Spinal cord (tissue), 10 donors: Measurements from ENCODE around the gene RNF141. TPM values are rescaled to one million over a fixed set of nuclear protein-coding genes. Genes with fewer than 3 reads are reported as not detected.

ENCODE experiments used
- DNase-seq, 6 donors: peaks; one replicate each; pipeline versions ENCODE4 v3.0.0 to v3.0.0-alpha.2; 2013 to 2015; ENCODE audit warnings: low spot score in 6 of 6, low read depth in 4 of 6
- H3K27ac ChIP-seq: one replicate; pipeline ENCODE4 v1.5.1; 2013; ENCODE audit warnings: low read depth, low read length, control low read depth
- H3K27me3 ChIP-seq: one replicate; pipeline ENCODE4 v1.6.1; 2013; ENCODE audit warnings: low read length; ENCODE audit not compliant: control insufficient read depth, insufficient read depth
- H3K36me3 ChIP-seq: one replicate; pipeline ENCODE4 v1.6.1; 2013; ENCODE audit warnings: low read length; ENCODE audit not compliant: control insufficient read depth, insufficient read depth
- H3K4me1 ChIP-seq: one replicate; pipeline ENCODE4 v1.6.1; 2013; ENCODE audit warnings: low read length; ENCODE audit not compliant: control insufficient read depth, insufficient read depth
- H3K4me3 ChIP-seq: one replicate; pipeline ENCODE4 v1.5.1; 2013; ENCODE audit warnings: low read depth, low read length, control low read depth
- H3K9me3 ChIP-seq: one replicate; pipeline ENCODE4 v1.6.1; 2013; ENCODE audit warnings: low read length; ENCODE audit not compliant: control insufficient read depth, insufficient read depth
- WGBS: methylation state at CpG from one replicate; pipeline ENCODE4 v1.1.5; 2013; ENCODE audit warnings: missing lambda C conversion rate; ENCODE audit not compliant: insufficient coverage; 5-methylcytosine and 5-hydroxymethylcytosine counted together
- polyA plus RNA-seq, 2 donors: library from polyadenylated mRNA; unstranded; fragments of 120-200 nt; gene quantifications; one replicate each; pipeline ENCODE4 v1.2.1, GENCODE V29; 2013; ENCODE audit not compliant: insufficient read length in 2 of 2
- total RNA-seq, 2 donors: library from RNA; depleted of rRNA in 1 of 2; stranded (reverse); fragments of 120-200 nt in 1 of 2; fragments of >200 nt in 1 of 2; gene quantifications; one replicate each; pipeline versions ENCODE4 v1.2.3 to v1.2.4, GENCODE V29; 2013 to 2014
- donor health status: healthy.

RNF141 gene
- total and polyA plus RNA-seq, 4 donors = 51.6 to 91.2 (median 68.0) TPM

DNA sequence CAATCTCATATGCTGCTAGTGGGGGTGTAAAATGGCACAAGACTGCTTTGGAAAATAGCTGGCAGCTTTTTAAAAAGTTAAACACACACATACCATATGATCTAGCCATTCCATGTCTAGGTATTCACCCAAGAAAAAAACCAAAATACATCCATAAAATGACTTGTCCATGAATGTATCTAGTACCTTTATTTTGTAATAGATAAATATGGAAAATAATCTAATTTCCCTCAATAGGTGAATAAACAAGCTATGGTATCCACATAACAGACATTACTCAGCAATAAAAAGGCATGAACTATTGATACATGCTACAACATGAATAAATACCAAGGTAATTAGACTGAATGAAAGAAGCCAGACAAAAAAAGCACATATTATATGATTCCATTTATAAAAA is 22.9 kb downstream of the RNF141 start:
- DNase-seq = no peak
- Histone ChIP-seq H3K9me3 (no peaks in the 10 kb centered on the region), H3K27ac (no peak overlapping the region), H3K4me1 (no peaks in the 10 kb centered on the region), H3K4me3 (no peak overlapping the region), H3K27me3 (no peaks in the 10 kb centered on the region), H3K36me3 (no peaks in the 10 kb centered on the region)

DNA sequence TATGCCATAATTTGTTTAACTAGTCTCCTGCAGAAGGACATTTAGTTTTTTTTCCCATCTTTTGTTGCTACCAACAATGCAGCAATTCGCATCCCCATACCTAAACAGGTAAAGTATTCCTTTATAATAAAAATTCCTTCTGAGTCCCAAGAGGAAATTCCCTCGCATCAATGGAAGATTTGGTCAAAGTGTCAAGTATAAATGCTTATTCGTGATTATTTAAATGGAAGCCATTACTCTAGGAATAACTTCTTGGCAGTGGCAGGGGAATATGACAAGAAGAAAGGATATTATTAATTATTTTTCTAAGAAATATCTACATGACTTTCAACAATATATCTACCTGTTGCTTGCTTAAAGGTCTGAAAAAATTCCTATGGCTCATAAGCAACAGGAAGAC is 25.6 kb downstream of the RNF141 start:
- H3K36me3 ChIP-seq = no peaks in the 10 kb centered on the region
- H3K4me1 ChIP-seq = no peaks in the 10 kb centered on the region
- H3K4me3 ChIP-seq = no peak overlapping the region
- DNase-seq = no peak
- no CpG with 5 or more reads among the region's 3 CpGs for WGBS
- H3K27me3 ChIP-seq = no peaks in the 10 kb centered on the region
- H3K27ac ChIP-seq = no peak overlapping the region
- H3K9me3 ChIP-seq = no peaks in the 10 kb centered on the region

DNA sequence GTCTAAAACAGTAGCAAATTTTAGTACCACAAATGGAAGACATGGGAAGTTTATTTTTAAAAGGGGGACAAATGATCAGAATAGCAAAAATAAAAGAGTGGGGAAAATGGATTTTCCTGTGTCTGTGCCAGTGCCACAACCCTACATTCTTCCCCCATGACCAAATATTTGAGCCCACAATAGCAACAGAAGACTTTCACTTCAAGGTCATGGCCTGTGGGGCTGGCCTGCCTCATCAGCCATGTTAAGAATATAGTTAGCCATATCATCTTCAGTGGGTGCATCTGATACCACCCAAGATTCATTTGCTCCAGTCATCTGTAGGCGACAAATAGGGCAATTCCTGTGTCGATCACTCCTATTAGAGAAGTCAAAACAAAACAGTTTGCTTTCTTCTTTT is 26.3 kb downstream of the RNF141 start:
- Histone ChIP-seq H3K27ac (no peak overlapping the region), H3K27me3 (no peaks in the 10 kb centered on the region), H3K4me1 (no peaks in the 10 kb centered on the region), H3K9me3 (no peaks in the 10 kb centered on the region), H3K4me3 (no peak overlapping the region), H3K36me3 (no peaks in the 10 kb centered on the region)
- no peak for DNase-seq
- no CpG with 5 or more reads among the region's 2 CpGs for WGBS

DNA sequence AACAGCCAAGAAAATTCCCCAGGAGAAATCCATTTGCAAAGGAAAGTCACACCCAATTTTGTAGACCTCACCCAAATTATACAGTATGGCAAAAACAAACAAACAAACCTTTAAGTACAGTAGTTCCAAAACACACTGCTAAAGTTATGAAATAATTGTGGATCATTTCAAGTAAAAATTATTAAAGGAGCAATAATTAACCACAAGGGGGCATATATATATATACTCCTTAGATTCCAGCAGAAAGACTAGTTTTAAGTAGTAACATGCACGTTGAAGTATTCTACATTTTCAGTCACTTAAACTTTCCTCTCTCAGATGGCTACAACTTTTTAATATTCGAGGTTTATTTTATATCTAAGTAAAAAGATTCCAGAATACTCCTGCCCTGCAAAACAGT is 26.8 kb downstream of the RNF141 start:
- Histone ChIP-seq H3K27me3 (no peaks in the 10 kb centered on the region), H3K9me3 (no peaks in the 10 kb centered on the region), H3K27ac (no peak overlapping the region), H3K4me1 (no peaks in the 10 kb centered on the region), H3K36me3 (no peaks in the 10 kb centered on the region), H3K4me3 (no peak overlapping the region)
- DNase-seq = no peak
- no CpG with 5 or more reads among the region's 2 CpGs for WGBS

- H3K27ac ChIP-seq = no peak overlapping the region
- no peaks in the 10 kb centered on the region for H3K27me3 ChIP-seq
- peak in 1 of 6 donors; percentile 37 for DNase-seq
- no peaks in the 10 kb centered on the region for H3K4me1 ChIP-seq
- no peaks in the 10 kb centered on the region for H3K36me3 ChIP-seq
- WGBS = 35% methylated on average over 7 of the region's 10 CpGs
- H3K9me3 ChIP-seq = no peaks in the 10 kb centered on the region
- no peak overlapping the region for H3K4me3 ChIP-seq
These were observed 29.8 kb downstream of the RNF141 start for GRCh38 chr11:10511181-10511621.

DNA sequence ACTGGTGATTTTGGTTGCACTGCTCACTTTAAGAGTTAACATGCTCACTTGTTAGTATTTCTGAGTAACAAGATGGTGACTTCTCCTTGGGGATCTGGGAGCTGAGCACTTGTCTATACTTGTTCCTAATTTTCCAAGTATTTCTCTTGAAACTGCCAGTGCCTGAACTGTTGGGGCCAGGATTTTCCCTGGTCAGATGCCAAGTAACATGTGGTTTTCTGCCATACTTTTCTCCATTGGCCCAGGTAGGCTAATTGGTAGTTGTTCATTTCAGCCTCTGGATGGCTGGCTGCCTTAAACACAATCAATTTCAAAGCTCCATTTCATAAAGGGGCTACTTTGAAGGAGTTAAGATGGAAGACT is 35.0 kb downstream of the RNF141 start:
- Histone ChIP-seq H3K36me3 (peaks cover 9% of the 10 kb centered on the region), H3K4me3 (no peak overlapping the region), H3K27ac (no peak overlapping the region), H3K27me3 (no peaks in the 10 kb centered on the region), H3K9me3 (no peaks in the 10 kb centered on the region), H3K4me1 (no peaks in the 10 kb centered on the region)
- no peak for DNase-seq

DNA sequence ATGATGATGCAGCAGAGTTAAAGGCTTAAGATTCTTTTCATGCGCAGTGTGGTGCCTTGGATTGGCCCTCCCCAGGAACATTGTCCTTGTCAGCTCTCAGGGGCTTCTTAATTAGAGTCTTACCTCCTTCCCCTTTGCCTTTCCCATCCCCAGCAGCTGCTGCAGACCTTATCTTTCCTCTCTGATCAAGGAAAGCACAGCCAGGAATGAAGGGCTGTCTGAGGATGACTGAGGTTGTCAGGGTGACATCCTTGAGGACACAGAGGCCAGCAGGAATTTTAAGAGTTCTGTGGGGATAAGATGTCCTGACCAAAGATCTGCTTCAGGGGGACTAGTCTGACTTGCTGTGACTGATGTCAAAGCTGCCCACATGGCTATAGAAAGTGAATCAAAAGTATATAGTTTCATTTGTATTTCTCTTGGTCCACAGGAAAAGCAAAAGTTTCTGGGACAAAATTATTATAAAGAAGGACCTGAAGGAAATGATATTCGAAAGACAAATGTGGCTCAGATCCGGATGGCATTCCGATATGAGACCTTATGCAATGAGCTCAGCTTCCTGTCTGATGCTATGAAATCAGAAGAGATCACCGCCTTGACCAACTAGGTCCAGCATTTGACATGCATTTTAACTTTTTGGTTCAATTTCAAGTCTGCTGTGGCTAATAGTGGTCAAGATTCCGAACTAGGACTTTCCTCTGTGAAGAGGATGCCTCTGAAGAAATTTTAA is 35.5 kb downstream of the RNF141 start:
- Histone ChIP-seq H3K27me3 (no peaks in the 10 kb centered on the region), H3K9me3 (no peaks in the 10 kb centered on the region), H3K4me1 (no peaks in the 10 kb centered on the region), H3K4me3 (no peak overlapping the region), H3K36me3 (peaks cover 13% of the 10 kb centered on the region), H3K27ac (no peak overlapping the region)
- DNase-seq = no peak
- WGBS = 90% methylated on average over 4 of the region's 6 CpGs

DNA sequence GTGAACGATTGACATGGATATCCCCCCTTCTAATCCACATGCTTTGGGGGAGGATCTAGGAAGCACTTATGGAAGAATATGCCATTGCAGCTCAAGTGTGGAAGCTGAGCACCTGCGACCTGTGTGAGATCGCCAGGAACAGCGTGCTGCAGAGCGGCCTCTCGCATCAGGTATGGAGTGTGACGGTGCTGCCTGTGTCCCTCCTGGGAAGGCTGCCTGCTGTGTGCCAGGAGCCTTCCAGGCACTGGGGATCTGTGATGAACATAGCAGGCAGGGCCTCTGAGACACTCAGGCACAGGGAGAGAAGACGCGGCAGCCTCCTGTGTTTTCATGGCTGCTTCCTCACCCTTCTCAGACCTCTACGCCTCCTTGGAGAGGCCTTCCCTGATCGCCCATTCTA is 36.5 kb downstream of the RNF141 start:
- WGBS = 93% methylated on average over 8 of the region's 11 CpGs
- Histone ChIP-seq H3K4me1 (no peaks in the 10 kb centered on the region), H3K4me3 (no peak overlapping the region), H3K9me3 (no peaks in the 10 kb centered on the region), H3K27me3 (no peaks in the 10 kb centered on the region), H3K36me3 (peaks cover 13% of the 10 kb centered on the region), H3K27ac (no peak overlapping the region)
- DNase-seq = no peak

DNA sequence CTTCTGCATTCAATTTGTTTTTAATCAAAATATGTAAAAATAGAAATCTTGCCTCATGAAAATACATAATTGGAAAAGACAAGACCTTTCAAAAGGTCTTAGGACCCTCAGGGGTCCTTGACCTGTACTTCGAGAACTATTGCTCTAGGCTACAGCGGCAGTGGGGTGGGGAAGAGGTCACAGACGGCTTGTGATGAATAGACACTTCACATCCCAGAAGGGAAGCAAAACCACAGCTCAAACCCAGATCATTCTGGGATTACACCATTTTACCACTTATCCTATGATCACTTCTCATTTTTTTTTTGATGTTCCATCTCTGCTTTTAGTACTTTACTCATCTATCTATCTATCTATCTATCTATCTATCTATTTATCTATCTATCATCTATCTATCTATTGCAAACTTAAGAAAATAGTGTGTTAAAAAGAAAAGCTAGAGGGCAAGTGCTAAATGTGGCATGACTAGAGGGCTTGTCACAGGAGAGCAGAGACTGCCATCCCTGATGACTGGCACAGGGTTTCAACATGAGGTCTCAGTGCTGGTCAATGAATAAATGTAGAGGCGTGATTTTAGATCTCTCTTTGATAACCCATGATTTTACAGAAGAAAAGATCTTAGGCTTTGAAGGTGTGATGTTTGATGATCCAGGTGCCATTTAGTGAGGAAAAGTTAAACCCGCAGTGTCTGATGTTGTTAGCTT is 37.1 kb downstream of the RNF141 start:
- H3K27me3 ChIP-seq = no peaks in the 10 kb centered on the region
- H3K9me3 ChIP-seq = no peaks in the 10 kb centered on the region
- no peak for DNase-seq
- H3K27ac ChIP-seq = no peak overlapping the region
- no peaks in the 10 kb centered on the region for H3K4me1 ChIP-seq
- 48% methylated on average over 2 of the region's 5 CpGs for WGBS
- peaks cover 13% of the 10 kb centered on the region for H3K36me3 ChIP-seq
- no peak overlapping the region for H3K4me3 ChIP-seq

- DNase-seq = no peak
- Histone ChIP-seq H3K27ac (no peak overlapping the region), H3K27me3 (no peaks in the 10 kb centered on the region), H3K4me1 (no peaks in the 10 kb centered on the region), H3K36me3 (peaks cover 15% of the 10 kb centered on the region), H3K9me3 (no peaks in the 10 kb centered on the region), H3K4me3 (no peak overlapping the region)
- WGBS = no CpG with 5 or more reads among the region's 2 CpGs
These were observed 37.8 kb downstream of the RNF141 start for GRCh38 chr11:10503221-10503620.
